ENCODE results near the gene NBPF3. TPM values are rescaled to one million over a fixed set of nuclear protein-coding genes. Genes with fewer than 3 reads are reported as not detected.

Gene NBPF3, protein sequence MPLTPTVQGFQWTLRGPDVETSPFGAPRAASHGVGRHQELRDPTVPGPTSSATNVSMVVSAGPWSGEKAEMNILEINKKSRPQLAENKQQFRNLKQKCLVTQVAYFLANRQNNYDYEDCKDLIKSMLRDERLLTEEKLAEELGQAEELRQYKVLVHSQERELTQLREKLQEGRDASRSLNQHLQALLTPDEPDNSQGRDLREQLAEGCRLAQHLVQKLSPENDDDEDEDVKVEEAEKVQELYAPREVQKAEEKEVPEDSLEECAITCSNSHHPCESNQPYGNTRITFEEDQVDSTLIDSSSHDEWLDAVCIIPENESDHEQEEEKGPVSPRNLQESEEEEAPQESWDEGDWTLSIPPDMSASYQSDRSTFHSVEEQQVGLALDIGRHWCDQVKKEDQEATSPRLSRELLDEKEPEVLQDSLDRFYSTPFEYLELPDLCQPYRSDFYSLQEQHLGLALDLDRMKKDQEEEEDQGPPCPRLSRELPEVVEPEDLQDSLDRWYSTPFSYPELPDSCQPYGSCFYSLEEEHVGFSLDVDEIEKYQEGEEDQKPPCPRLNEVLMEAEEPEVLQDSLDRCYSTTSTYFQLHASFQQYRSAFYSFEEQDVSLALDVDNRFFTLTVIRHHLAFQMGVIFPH
- 4.7 and 8.9 TPM in 2 replicates for total RNA-seq

DNA sequence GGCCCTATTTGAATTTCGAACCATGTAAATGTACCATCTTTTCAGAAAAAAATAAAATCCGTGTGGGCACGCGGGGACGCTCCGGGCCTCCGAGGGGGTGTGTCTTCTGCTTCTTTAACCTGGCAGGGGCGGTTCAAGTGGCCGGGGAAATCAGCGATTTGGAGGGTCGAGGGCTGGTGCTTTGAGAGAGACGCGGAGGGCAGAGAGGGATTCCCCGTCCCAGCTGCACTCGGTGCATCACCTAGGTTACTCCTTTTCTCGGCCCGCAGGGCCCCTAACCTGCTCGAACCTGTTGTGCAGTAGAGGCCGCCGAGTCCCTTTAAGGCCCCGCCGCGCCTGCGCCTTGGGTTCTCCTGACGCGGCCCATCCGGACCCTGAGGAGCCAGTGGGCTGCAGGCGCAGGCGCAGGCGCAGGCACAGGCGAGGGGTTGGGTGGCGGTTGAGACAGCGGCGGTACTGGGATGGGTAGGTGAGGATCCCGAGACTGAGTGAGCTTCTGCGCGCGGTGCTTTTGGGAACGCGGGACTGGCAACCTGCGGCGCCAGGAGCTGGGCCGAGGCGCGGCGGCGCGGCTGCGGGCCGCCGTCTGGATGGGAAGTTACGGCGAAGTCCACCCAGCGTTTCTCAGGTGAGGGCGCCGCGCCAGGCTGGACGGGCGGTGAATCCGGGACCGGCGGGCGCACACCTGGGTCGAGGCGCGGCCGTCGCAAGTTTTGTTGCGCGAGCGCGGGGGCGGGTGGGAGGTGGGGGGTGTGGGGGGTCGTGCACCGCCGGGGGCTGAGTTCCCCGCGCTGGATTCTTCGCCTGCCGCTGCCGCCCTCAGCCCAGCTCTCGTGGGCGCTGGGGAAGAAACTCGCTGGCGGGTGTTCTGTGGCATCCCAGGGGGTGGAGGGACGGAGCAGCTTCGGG lies at the start of gene NBPF3:
NBPF3 (plus strand) TSS at position 417 of the 909 bp plus-strand sequence. CDS start 4,950 bp downstream, outside the sequence.

DNA sequence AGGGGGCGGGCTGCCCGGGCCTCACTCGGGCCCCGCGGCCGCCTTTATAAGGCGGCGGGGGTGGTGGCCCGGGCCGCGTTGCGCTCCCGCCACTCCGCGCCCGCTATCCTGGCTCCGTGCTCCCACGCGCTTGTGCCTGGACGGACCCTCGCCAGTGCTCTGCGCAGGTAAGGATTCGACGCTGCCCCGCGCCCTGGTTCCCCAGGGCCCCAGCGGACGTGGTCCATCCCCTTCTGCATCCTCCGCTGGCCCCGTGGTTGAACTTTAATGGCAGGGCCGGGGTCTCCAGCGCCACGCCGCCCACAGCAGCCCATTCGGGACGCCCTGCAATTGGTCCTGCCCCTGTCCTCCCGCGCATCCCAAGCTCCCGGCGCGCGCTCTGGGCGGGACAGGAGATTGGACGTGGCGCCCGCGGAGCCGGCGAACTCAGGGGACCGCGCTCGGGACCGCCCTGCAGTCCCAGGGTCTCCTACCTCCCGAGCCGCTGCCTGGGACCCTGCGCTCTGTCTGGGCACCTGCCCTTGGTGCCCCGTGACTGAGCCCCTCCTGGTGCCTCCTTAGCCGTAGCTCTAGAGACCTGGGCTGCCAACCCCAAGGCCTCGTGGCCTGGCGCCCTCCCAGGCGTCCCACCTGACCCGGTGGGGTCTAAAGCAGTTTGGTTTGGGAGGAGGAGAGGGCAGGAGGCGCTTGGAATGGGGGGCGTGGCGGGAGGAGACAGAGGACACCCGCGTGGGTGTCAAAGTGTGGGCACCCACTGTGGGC lies 69.6 kb downstream of the NBPF3 start, which contains the start of gene ALPL:
ALPL (plus strand) TSS at position 73 of the 762 bp plus-strand sequence. CDS start 44,659 bp downstream, outside the sequence.

Other genes starting within 250 kb of the NBPF3 start
- gene ECE1, start 149.7 kb upstream of the NBPF3 start, total RNA-seq = 108 and 121 TPM in 2 replicates
- gene ALPL, start 69.3 kb downstream of the NBPF3 start, total RNA-seq = 7.2 and 10.1 TPM in 2 replicates
- gene RAP1GAP, start 229.2 kb downstream of the NBPF3 start, total RNA-seq = 2.6 and 36.0 TPM in 2 replicates